Hepatocyte (in vitro differentiated cells): ENCODE data around the gene UBXN4.

ENCODE experiments used
- EZH2 ChIP-seq: fragments of 200-600 bp; sonication (generic); IDR thresholded peaks from 2 replicates; pipeline ENCODE4 v1.6.1; 2016; ENCODE audit warnings: antibody characterized with exemption, mild to moderate bottlenecking, borderline replicate concordance
- TF ChIP-seq, protein P1 (sequence below): fragments of 200-600 bp; sonication (generic); IDR thresholded peaks from 2 replicates; pipeline ENCODE4 v1.5.1; 2016; ENCODE audit warnings: antibody characterized with exemption, mild to moderate bottlenecking; ENCODE audit not compliant: poor library complexity

DNA sequence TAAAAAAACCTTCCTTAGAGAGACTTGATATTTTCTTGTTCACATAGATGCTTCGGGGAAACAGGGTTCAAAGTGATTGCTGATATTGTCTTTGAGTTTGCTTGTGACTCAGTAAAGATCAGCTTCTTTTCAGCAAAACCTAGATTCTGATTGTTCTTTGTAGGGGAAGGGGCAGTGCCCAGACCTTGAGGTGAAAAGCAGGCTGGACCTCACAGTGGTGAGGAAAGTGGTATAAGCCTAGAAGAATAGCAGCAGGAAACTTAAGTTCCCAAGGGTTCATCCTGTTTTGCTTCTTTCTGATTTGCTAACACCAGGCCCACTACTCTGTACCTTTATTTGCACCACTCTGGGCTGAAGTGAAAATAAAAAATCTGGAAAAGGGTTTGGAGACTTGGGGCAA lies 20.9 kb downstream of the UBXN4 start:
- TF ChIP-seq, protein P1, sequence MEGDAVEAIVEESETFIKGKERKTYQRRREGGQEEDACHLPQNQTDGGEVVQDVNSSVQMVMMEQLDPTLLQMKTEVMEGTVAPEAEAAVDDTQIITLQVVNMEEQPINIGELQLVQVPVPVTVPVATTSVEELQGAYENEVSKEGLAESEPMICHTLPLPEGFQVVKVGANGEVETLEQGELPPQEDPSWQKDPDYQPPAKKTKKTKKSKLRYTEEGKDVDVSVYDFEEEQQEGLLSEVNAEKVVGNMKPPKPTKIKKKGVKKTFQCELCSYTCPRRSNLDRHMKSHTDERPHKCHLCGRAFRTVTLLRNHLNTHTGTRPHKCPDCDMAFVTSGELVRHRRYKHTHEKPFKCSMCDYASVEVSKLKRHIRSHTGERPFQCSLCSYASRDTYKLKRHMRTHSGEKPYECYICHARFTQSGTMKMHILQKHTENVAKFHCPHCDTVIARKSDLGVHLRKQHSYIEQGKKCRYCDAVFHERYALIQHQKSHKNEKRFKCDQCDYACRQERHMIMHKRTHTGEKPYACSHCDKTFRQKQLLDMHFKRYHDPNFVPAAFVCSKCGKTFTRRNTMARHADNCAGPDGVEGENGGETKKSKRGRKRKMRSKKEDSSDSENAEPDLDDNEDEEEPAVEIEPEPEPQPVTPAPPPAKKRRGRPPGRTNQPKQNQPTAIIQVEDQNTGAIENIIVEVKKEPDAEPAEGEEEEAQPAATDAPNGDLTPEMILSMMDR, result no peak
- TF ChIP-seq EZH2, result no peak
